Endothelial cell of umbilical vein (primary cell): ENCODE measurements around the gene DAGLB. TPM values are rescaled to one million over a fixed set of nuclear protein-coding genes. Genes with fewer than 3 reads are reported as not detected.

Source experiments
- BruUV-seq: library from RNA; stranded (reverse); fragments of 400-500 nt; replicated peaks from 2 replicates; lab custom pipeline; 2021; lab: Mats Ljungman, UMichigan
- CTCF ChIA-PET: fragments of 300-600, 350-600 bp; sonication (Branson Sonifier 250); formaldehyde crosslinking; loops from one replicate; lab custom pipeline; 2021; ENCODE audit warnings: antibody characterized with exemption, inconsistent platforms; lab: Charles Lee
- POLR2A ChIA-PET: fragments of 300-600, 350-600 bp; sonication (Branson Sonifier 250); formaldehyde crosslinking; loops from one replicate; lab custom pipeline; 2021; ENCODE audit warnings: antibody characterized with exemption, inconsistent platforms; lab: Charles Lee
- DNase-seq: peaks from one replicate; pipeline ENCODE4 v3.0.0-alpha.2; 2011; ENCODE audit warnings: low read depth, low spot score
- FAIRE-seq: peaks from 2 replicates; lab custom pipeline; 2011; peaks lifted over from hg19 to GRCh38; lab: Jason Lieb, UNC
- H2AFZ ChIP-seq: 2 replicates; pipeline ENCODE4 v1.6.0; 2012; ENCODE audit warnings: low read depth, low read length, control low read depth, inconsistent platforms
- H3K27ac ChIP-seq: 2 replicates; pipeline ENCODE4 v1.5.1; 2011; ENCODE audit warnings: low read depth, mild to moderate bottlenecking, control low read depth, low read length, moderate library complexity; ENCODE audit not compliant: insufficient read depth
- H3K27me3 ChIP-seq, 2 experiments: 2 replicates each; pipeline versions ENCODE4 v1.6.0 to v1.6.1; 2011; ENCODE audit warnings: low read length in 2 of 2, mixed read lengths in 1 of 2; ENCODE audit not compliant: control insufficient read depth in 2 of 2, insufficient read depth in 2 of 2
- H3K36me3 ChIP-seq, 2 experiments: 2 replicates in 1 of 2; 3 replicates in 1 of 2; pipeline ENCODE4 v1.5.1; 2011; ENCODE audit warnings: low read length in 2 of 2, mild to moderate bottlenecking in 1 of 2, moderate library complexity in 1 of 2; ENCODE audit not compliant: control insufficient read depth in 2 of 2, insufficient read depth in 2 of 2; ENCODE audit errors: extremely low read depth in 1 of 2
- H3K4me1 ChIP-seq: 3 replicates; pipeline ENCODE4 v1.5.1; 2011; ENCODE audit warnings: mild to moderate bottlenecking, low read length; ENCODE audit not compliant: control insufficient read depth, insufficient read depth; ENCODE audit errors: extremely low read depth
- H3K4me2 ChIP-seq: 2 replicates; pipeline ENCODE4 v1.6.1; 2011; ENCODE audit warnings: low read length, control low read depth, mixed read lengths; ENCODE audit not compliant: insufficient read depth
- H3K4me3 ChIP-seq, 3 experiments: fragments of 200-600 bp in 1 of 3; sonication (generic), shearing (Covaris generic) in 1 of 3; replicated peaks in 1 of 3; 2 replicates each; pipeline ENCODE4 v1.5.1; 2011 to 2016; ENCODE audit warnings: control low read depth in 3 of 3, low read length in 3 of 3, mild to moderate bottlenecking in 2 of 3, inconsistent platforms in 1 of 3, low read depth in 1 of 3, moderate library complexity in 1 of 3; ENCODE audit not compliant: insufficient read depth in 1 of 3
- H3K79me2 ChIP-seq: 2 replicates; pipeline ENCODE4 v1.6.0; 2012; ENCODE audit warnings: low read length, inconsistent platforms; ENCODE audit not compliant: control insufficient read depth, insufficient read depth
- H3K9ac ChIP-seq: replicated peaks from 2 replicates; pipeline ENCODE3; 2011; ENCODE audit warnings: low read length, control low read depth; ENCODE audit not compliant: insufficient read depth; ENCODE audit errors: extremely low read depth
- H3K9me1 ChIP-seq: replicated peaks from 3 replicates; pipeline ENCODE4 v1.6.0; 2011; ENCODE audit warnings: mild to moderate bottlenecking, low read length; ENCODE audit not compliant: control insufficient read depth, insufficient read depth; ENCODE audit errors: extremely low read depth
- H3K9me3 ChIP-seq: replicated peaks from 2 replicates; pipeline ENCODE4 v1.5.1; 2012; ENCODE audit warnings: low read length, inconsistent platforms; ENCODE audit not compliant: control insufficient read depth, insufficient read depth
- H4K20me1 ChIP-seq: replicated peaks from 2 replicates; pipeline ENCODE3; 2011; ENCODE audit warnings: mild to moderate bottlenecking, low read length; ENCODE audit not compliant: control insufficient read depth, insufficient read depth; ENCODE audit errors: extremely low read depth
- CTCF ChIP-seq, 2 donors: IDR thresholded peaks; 1 replicate in 1 of 2; 2 replicates in 1 of 2; pipeline ENCODE4 v1.5.1; 2011; ENCODE audit warnings: low read length in 2 of 2, mild to moderate bottlenecking in 2 of 2, moderate library complexity in 2 of 2, control low read depth in 1 of 2, inconsistent platforms in 1 of 2, low read depth in 1 of 2; ENCODE audit not compliant: insufficient read depth in 1 of 2; ENCODE audit errors: extremely low read depth in 1 of 2
- EZH2 ChIP-seq: IDR thresholded peaks from 2 replicates; pipeline ENCODE4 v1.6.1; 2012; ENCODE audit warnings: borderline replicate concordance, low read depth, mild to moderate bottlenecking, moderate library complexity, low read length, inconsistent platforms; ENCODE audit not compliant: severe bottlenecking
- FOS ChIP-seq: IDR thresholded peaks from 2 replicates; pipeline ENCODE4 v1.6.1; 2011; ENCODE audit warnings: mild to moderate bottlenecking, low read length, moderate library complexity, borderline replicate concordance; ENCODE audit not compliant: insufficient read depth
- GATA2 ChIP-seq: IDR thresholded peaks from 2 replicates; pipeline ENCODE4 v1.7.0; 2011; ENCODE audit warnings: low read depth, mild to moderate bottlenecking, moderate library complexity, mixed read lengths, low read length; ENCODE audit not compliant: insufficient read length, insufficient read depth
- JUN ChIP-seq: IDR thresholded peaks from 2 replicates; pipeline ENCODE4 v1.6.1; 2011; ENCODE audit warnings: borderline replicate concordance, low read depth; ENCODE audit not compliant: insufficient read length, insufficient read depth
- MAX ChIP-seq: IDR thresholded peaks from 2 replicates; pipeline ENCODE4 v1.6.1; 2011; ENCODE audit not compliant: insufficient read depth, insufficient read length
- MYC ChIP-seq: IDR thresholded peaks from one replicate; pipeline ENCODE4 v1.6.1; 2011; ENCODE audit warnings: mild to moderate bottlenecking, low read depth, low read length
- POLR2A ChIP-seq: IDR thresholded peaks from 2 replicates; pipeline ENCODE4 v1.6.1; 2012; ENCODE audit warnings: low read depth, mild to moderate bottlenecking, control low read depth, low read length
- POLR2AphosphoS5 ChIP-seq: IDR thresholded peaks from 2 replicates; pipeline ENCODE4 v1.6.1; 2012; ENCODE audit warnings: low read depth, mild to moderate bottlenecking, control low read depth, low read length, moderate library complexity; ENCODE audit not compliant: insufficient read depth
- dilution Hi-C: fragments of 300-500 bp; cut with MboI; formaldehyde crosslinking; loops from one replicate; pipeline ENCODE4 v1.15.0; 2019; ENCODE audit warnings: low sequenced_read_pairs; ENCODE audit not compliant: extremely low pct_ligation_motif_present
- intact Hi-C: fragments of 100-400 bp; cut with micrococcal nuclease; formaldehyde crosslinking; loops from one replicate; pipeline ENCODE4 v1.10.0; 2022
- polyA plus RNA-seq, 4 experiments: library from polyadenylated mRNA; depleted of rRNA in 3 of 4; stranded (reverse) in 3 of 4; unstranded in 1 of 4; fragments of >200 nt; gene quantifications; 2 replicates each; pipeline versions ENCODE4 v1.2.1 to v1.2.3, GENCODE V29; 2011 to 2012; ENCODE audit warnings: missing spikeins in 1 of 4
- total RNA-seq: library from RNA; stranded (reverse); gene quantifications from 2 replicates; pipeline ENCODE4 v1.2.3, GENCODE V29; 2021

The DAGLB gene
- total and polyA plus RNA-seq, 2 donors (not counting 3 experiments of a cell fraction or from before 2014, with no cell fraction given): 28.2 to 48.2 TPM

- intact Hi-C loops (no loop called here), dilution Hi-C loops (no loop called here)
- Histone ChIP-seq H2AFZ (no peak overlapping the region), H4K20me1 (peaks cover 13% of the 10 kb centered on the region), H3K4me3 (no peak overlapping the region), H3K36me3 (peaks cover 7 to 10% of the 10 kb centered on the region in 2 experiments), H3K4me1 (no peaks in the 10 kb centered on the region), H3K79me2 (peaks cover 98% of the 10 kb centered on the region), H3K27me3 (no peaks in the 10 kb centered on the region), H3K9me1 (no peaks in the 10 kb centered on the region), H3K9ac (no peak overlapping the region), H3K4me2 (no peak overlapping the region), H3K9me3 (no peaks in the 10 kb centered on the region), H3K27ac (no peak overlapping the region)
- POLR2A ChIA-PET: no interaction called here
- FAIRE-seq (no peak), DNase-seq (no peak)
- BruUV-seq: no TSS peak
- CTCF ChIA-PET: no interaction called here
- TF ChIP-seq GATA2 (no peak), POLR2AphosphoS5 (no peak), MAX (no peak), MYC (no peak), CTCF (IDR thresholded peaks at IDR 0.05; ENCODE audit: extremely low read depth in 1 of 2, insufficient read depth in 1 of 2, low read depth in 1 of 2, low read length in 2 of 2) (no peak), POLR2A (no peak), EZH2 (no peak), FOS (no peak), JUN (no peak)
Measured at GRCh38 chr7:6476596-6477317, 29.0 kb upstream of the DAGLB start.
